ENCODE measurements around the gene SHISA4. TPM values are rescaled to one million over a fixed set of nuclear protein-coding genes. Genes with fewer than 3 reads are reported as not detected.
"Not testable (repeated sequence)": the region's sequence is repeated elsewhere in the genome, so short reads cannot be mapped to it uniquely, and the experiment has no call there.

Gene SHISA4
- under 1 TPM; 0.14 to 0.26 TPM for total RNA-seq

DNA sequence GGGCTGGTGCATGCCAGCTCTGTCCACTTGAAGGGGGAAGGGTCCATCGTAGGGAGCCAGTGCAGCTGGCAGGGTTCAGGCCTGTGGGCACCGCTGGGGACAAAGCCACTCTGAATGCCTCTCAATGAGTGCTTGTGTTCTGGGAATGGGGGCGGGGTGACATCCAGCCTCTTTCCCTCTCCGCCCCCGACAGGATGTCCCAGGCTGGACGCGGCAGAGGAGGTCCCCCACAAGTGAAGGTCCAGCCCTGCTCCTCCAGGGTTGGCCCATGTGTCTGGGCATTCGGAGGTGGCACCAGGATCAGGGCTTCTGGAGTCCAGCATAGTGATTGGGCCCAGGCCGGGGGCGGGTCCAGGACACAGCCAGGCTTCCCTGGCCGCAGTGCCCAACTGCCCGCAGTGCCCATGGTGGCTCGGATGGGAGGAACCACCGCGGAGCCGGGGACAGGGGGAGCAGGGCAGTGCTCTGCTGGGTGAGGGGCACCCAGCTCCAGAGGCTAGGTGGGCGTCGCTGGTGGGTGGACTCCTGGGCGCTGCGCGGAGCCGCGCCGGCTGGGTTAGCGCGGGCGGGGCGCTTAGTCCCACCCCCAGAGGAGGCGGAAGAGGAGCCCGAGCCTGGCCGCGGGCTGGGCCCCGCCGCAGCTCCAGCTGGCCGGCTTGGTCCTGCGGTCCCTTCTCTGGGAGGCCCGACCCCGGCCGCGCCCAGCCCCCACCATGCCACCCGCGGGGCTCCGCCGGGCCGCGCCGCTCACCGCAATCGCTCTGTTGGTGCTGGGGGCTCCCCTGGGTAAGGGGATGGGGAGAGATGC lies at the start of gene SHISA4:
SHISA4 (plus strand) TSS at position 617 of the 808 bp plus-strand sequence; CDS start at position 714, 97 bp downstream.
- Mint-ChIP-seq H3K27me3 (peaks cover 35% of the 10 kb centered on the region), H3K4me3 (peak within 1 kb of the TSS; percentile 15), H3K9me3 (ENCODE audit: low read depth) (no peaks in the 10 kb centered on the region), H3K27ac (no peak within 1 kb of the TSS), H3K4me1 (peaks cover 4% of the 10 kb centered on the region), H3K36me3 (ENCODE audit: low read depth) (no peaks in the 10 kb centered on the region)
- ChIA-PET CTCF (interaction anchor here (2.0 kb wide), 1 partner anchor 10 kb away, joined by 12 read pairs; no protein-coding TSS in a partner anchor), POLR2A (no interaction called here)
- peak; percentile 23 for DNase-seq
- intact Hi-C loops (cut with DNase I, micrococcal nuclease): no loop called here
- ATAC-seq: peak; percentile 66

DNA sequence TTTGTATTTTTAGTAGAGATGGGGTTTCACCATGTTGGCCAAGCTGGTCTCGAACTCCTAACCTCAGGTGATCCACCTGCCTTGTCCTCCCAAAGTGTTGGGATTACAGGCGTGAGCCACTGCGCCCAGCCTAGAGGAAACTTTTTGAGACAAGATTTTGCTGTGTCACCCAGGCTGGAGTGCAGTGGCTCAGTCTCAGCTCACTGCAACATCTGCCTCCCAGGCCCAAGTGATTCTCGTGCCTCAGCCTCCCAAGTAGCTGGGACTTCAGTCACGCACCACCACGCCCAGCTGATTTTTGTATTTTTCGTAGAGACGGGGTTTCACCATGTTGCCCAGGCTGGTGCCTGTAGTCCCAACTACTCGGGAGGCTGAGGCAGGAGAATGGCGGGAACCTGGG lies 49.6 kb upstream of the SHISA4 start:
- ATAC-seq; POLR2A ChIA-PET; H3K27ac Mint-ChIP-seq; H3K27me3 Mint-ChIP-seq; H3K4me3 Mint-ChIP-seq; DNase-seq; H3K9me3 Mint-ChIP-seq (ENCODE audit: low read depth): not testable (repeated sequence)
- H3K4me1 Mint-ChIP-seq: peaks cover 29% of the 10 kb centered on the region
- CTCF ChIA-PET: interaction anchor here (1.1 kb wide), 1 partner anchor 9 kb away, joined by 9 read pairs; the partner anchor contains the start of gene IPO9
- H3K36me3 Mint-ChIP-seq (ENCODE audit: low read depth): peaks cover 25% of the 10 kb centered on the region
- intact Hi-C loops (cut with DNase I, micrococcal nuclease): loop anchor here in 1 of 2 experiments (10.0 kb wide), 1 partner anchor 506 kb away; the partner anchor contains the start of genes PPP1R12B and UBE2T

- Mint-ChIP-seq H3K4me3 (no peak overlapping the region), H3K36me3 (ENCODE audit: low read depth) (peaks cover 24% of the 10 kb centered on the region), H3K9me3 (ENCODE audit: low read depth) (no peaks in the 10 kb centered on the region), H3K27me3 (no peaks in the 10 kb centered on the region), H3K4me1 (peaks cover 26% of the 10 kb centered on the region), H3K27ac (no peak overlapping the region)
- intact Hi-C loops (cut with DNase I, micrococcal nuclease): no loop called here
- CTCF ChIA-PET: interaction anchor here (1.3 kb wide), 1 partner anchor 17 kb away, joined by 3 read pairs; no protein-coding TSS in a partner anchor
- POLR2A ChIA-PET: no interaction called here
- DNase-seq (no peak), ATAC-seq (no peak)
Observed at GRCh38 chr1:201840055-201840454, 48.6 kb upstream of the SHISA4 start.

- peaks cover 27% of the 10 kb centered on the region for H3K4me1 Mint-ChIP-seq
- intact Hi-C loops (cut with DNase I, micrococcal nuclease): no loop called here
- no peak overlapping the region for H3K4me3 Mint-ChIP-seq
- DNase-seq: no peak
- ChIA-PET CTCF (interaction anchor here (1.3 to 1.6 kb wide), 2 partner anchors 16 to 27 kb away, joined by 3 to 5 read pairs; no protein-coding TSS in a partner anchor), POLR2A (no interaction called here)
- peaks cover 20% of the 10 kb centered on the region for H3K36me3 Mint-ChIP-seq (ENCODE audit: low read depth)
- no peak for ATAC-seq
- no peak overlapping the region for H3K27ac Mint-ChIP-seq
- no peaks in the 10 kb centered on the region for H3K27me3 Mint-ChIP-seq
- no peaks in the 10 kb centered on the region for H3K9me3 Mint-ChIP-seq (ENCODE audit: low read depth)
Observed at GRCh38 chr1:201840490-201840889, 48.2 kb upstream of the SHISA4 start.

DNA sequence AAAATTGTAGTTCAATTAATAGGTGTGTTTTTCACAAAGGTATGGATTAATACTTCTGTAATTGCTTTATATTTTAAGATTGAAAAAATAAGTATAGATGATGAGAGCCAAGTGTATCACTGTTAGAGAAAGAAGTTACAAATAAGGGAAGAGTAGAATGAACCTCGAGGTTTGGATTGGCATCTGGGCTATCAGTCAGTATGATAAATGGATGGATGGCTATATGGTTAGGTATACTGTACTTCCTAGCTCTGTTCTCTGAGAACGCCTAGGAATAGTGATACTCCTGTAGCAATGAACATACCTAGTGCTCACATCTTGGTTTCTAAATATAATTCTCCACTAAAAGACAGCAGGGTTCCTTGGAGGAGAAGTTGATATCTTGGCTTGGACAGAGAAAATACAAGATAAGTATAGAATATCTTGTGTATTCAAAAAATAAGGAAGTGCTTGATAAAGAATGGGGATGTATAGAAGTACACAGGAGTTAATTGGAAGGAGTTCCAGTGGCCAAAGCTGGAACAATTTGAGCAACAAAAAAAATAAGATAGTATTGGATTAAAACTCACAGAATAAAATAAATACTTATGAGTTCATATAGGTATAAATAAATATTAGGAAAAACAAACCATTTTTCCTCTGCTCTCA lies 47.3 kb upstream of the SHISA4 start:
- Mint-ChIP-seq H3K36me3 (ENCODE audit: low read depth) (peaks cover 16% of the 10 kb centered on the region), H3K27ac (no peak overlapping the region), H3K4me3 (no peak overlapping the region), H3K4me1 (peaks cover 30% of the 10 kb centered on the region), H3K27me3 (no peaks in the 10 kb centered on the region), H3K9me3 (ENCODE audit: low read depth) (no peaks in the 10 kb centered on the region)
- intact Hi-C loops (cut with DNase I, micrococcal nuclease): no loop called here
- ATAC-seq (no peak), DNase-seq (no peak)
- CTCF ChIA-PET: interaction anchor here (1.1 to 1.6 kb wide), 3 partner anchors 14 to 27 kb away, joined by 3 to 5 read pairs (median 3); no protein-coding TSS in a partner anchor
- POLR2A ChIA-PET: interaction anchor here (0.9 kb wide), 1 partner anchor 12 kb away, joined by 3 read pairs; no protein-coding TSS in a partner anchor

- no peaks in the 10 kb centered on the region for H3K9me3 Mint-ChIP-seq (ENCODE audit: low read depth)
- CTCF ChIA-PET: interaction anchor here (0.6 to 1.3 kb wide), 6 partner anchors 8 to 407 kb away, joined by 3 to 4 read pairs (median 3); partner anchors contain the start of gene IPO9
- H3K36me3 Mint-ChIP-seq (ENCODE audit: low read depth): peaks cover 16% of the 10 kb centered on the region
- no peaks in the 10 kb centered on the region for H3K27me3 Mint-ChIP-seq
- H3K4me1 Mint-ChIP-seq: peaks cover 33% of the 10 kb centered on the region
- H3K27ac Mint-ChIP-seq: no peak overlapping the region
- intact Hi-C loops (cut with DNase I, micrococcal nuclease): no loop called here
- no peak overlapping the region for H3K4me3 Mint-ChIP-seq
- POLR2A ChIA-PET: interaction anchor here (0.9 kb wide), 1 partner anchor 13 kb away, joined by 3 read pairs; no protein-coding TSS in a partner anchor
- DNase-seq (no peak), ATAC-seq (no peak)
Observed at GRCh38 chr1:201842472-201843027, 46.1 kb upstream of the SHISA4 start.

DNA sequence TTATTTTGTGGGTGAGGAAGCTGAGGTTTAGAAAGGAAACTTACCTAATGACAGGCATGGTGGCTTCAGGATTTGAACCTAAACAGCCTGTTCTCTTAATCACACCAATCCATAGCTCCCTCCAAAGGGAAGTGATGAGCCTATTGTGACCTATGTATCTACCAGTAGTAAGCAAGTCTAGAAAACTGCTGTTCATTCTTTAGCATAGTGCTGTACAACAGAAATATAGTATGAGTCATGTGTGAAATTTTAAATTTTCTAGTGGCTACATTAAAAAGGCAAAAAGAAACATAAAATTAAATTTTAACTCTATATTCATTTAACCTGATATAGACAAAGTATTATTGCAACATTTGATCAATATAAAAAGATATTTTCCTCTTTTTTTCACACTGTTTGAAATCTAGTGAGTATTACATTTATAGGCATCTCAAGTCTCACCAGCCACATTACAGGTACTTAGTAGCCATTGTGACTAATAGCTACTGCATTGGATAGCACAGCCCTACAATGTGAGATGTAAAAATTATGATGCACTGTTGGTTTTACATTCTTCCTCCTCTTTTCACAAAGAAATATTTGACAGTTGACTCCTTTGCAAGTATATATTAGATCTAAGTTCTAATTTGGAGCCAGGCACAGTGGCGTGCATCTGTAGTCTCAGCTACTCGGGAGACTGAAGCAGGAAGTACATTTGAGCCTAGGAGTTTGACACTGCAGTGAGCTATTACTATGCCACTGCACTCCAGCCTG lies 43.2 kb upstream of the SHISA4 start:
- CTCF ChIA-PET: interaction anchor here (0.8 to 1.5 kb wide), 6 partner anchors 9 to 326 kb away, joined by 3 to 5 read pairs (median 4); partner anchors contain the start of gene IPO9
- intact Hi-C loops (cut with DNase I, micrococcal nuclease): no loop called here
- no peak for DNase-seq
- no peaks in the 10 kb centered on the region for H3K9me3 Mint-ChIP-seq (ENCODE audit: low read depth)
- H3K4me1 Mint-ChIP-seq: peaks cover 29% of the 10 kb centered on the region
- H3K27ac Mint-ChIP-seq: no peak overlapping the region
- H3K36me3 Mint-ChIP-seq (ENCODE audit: low read depth): peaks cover 20% of the 10 kb centered on the region
- H3K4me3 Mint-ChIP-seq: no peak overlapping the region
- POLR2A ChIA-PET: interaction anchor here (0.5 kb wide), 1 partner anchor 93 kb away, joined by 3 read pairs; no protein-coding TSS in a partner anchor
- no peaks in the 10 kb centered on the region for H3K27me3 Mint-ChIP-seq
- peak; percentile 80 for ATAC-seq

- intact Hi-C loops (cut with DNase I, micrococcal nuclease): no loop called here
- Mint-ChIP-seq H3K27ac (no peak overlapping the region), H3K27me3 (no peaks in the 10 kb centered on the region), H3K4me3 (no peak overlapping the region), H3K36me3 (ENCODE audit: low read depth) (peaks cover 18% of the 10 kb centered on the region), H3K9me3 (ENCODE audit: low read depth) (no peaks in the 10 kb centered on the region), H3K4me1 (peaks cover 26% of the 10 kb centered on the region)
- ChIA-PET POLR2A (no interaction called here), CTCF (interaction anchor here (1.4 kb wide), 1 partner anchor 18 kb away, joined by 4 read pairs; the partner anchor contains the start of gene IPO9)
- ATAC-seq (no peak), DNase-seq (no peak)
Observed at GRCh38 chr1:201847150-201847549, 41.5 kb upstream of the SHISA4 start.

GRCh38 chr1:201848230-201848629 lies 40.5 kb upstream of the SHISA4 start:
- Mint-ChIP-seq H3K4me1 (peaks cover 23% of the 10 kb centered on the region), H3K36me3 (ENCODE audit: low read depth) (peaks cover 23% of the 10 kb centered on the region), H3K27me3 (no peaks in the 10 kb centered on the region), H3K4me3 (no peak overlapping the region), H3K9me3 (ENCODE audit: low read depth) (no peaks in the 10 kb centered on the region), H3K27ac (no peak overlapping the region)
- ChIA-PET POLR2A (no interaction called here), CTCF (interaction anchor here (0.5 to 1.4 kb wide), 8 partner anchors 11 to 494 kb away, joined by 3 to 4 read pairs (median 3); partner anchors contain the start of genes IPO9 and UBE2T)
- ATAC-seq (no peak), DNase-seq (no peak)
- intact Hi-C loops (cut with DNase I, micrococcal nuclease): no loop called here

DNA sequence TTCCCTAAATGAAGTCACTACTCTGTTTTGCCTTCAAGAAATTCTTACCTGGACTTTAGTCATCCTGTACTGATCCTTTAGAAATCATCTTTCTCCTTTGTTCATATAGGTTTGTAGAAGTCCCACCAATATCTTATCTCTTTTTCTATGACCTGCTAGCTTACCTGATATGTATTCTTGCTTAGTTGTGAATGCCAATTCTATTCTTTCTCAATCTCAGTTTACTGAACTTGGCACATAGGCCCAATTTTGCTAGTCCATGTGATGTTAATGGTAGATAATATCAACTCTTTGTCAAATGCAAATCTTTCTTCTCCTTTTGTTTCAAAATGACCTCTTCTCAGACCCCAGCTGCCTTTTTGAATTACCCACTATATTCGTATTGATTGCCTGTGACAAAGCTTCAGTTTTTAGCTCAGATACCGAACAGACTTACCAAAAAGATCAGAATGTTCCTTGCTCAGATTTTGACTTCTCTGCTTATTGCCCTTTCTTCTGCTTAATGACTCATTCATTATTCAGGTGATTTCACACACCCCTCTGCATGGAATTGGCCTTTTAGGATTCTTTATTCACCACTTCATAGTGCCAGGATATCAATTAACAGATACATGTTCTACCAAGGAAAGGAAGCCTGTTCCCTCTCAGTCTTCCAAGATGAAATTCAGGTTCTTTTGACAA lies 39.2 kb upstream of the SHISA4 start:
- ChIA-PET CTCF (interaction anchor here (1.0 to 2.4 kb wide), 6 partner anchors 12 to 150 kb away, joined by 3 to 8 read pairs (median 4); no protein-coding TSS in a partner anchor), POLR2A (no interaction called here)
- H3K4me3 Mint-ChIP-seq: no peak overlapping the region
- DNase-seq: no peak
- H3K27ac Mint-ChIP-seq: no peak overlapping the region
- intact Hi-C loops (cut with DNase I, micrococcal nuclease): no loop called here
- no peaks in the 10 kb centered on the region for H3K9me3 Mint-ChIP-seq (ENCODE audit: low read depth)
- H3K27me3 Mint-ChIP-seq: no peaks in the 10 kb centered on the region
- no peak for ATAC-seq
- H3K4me1 Mint-ChIP-seq: peaks cover 16% of the 10 kb centered on the region
- peaks cover 24% of the 10 kb centered on the region for H3K36me3 Mint-ChIP-seq (ENCODE audit: low read depth)

Measured in activated CD4-positive, alpha-beta T cell treated with anti-CD3 and anti-CD28 coated beads for 36 hours (primary cell).